A549 (cell line): ENCODE measurements around the gene MGME1. TPM values are rescaled to one million over a fixed set of nuclear protein-coding genes. Genes with fewer than 3 reads are reported as not detected.

Experiments used
- ATAC-seq, 2 experiments: fragments of 200-7000 bp in 1 of 2; fragments of >200 bp in 1 of 2; cut with Nextera tagmentation in 1 of 2; cut with Tn5 transposase in 1 of 2; 3 replicates each; pipeline versions ENCODE4 v1.8.0 to v1.9.1; 2018 to 2020; ENCODE audit warnings: mild to moderate bottlenecking in 1 of 2, moderate library complexity in 1 of 2
- CTCF ChIA-PET: fragments of 300-600 bp; sonication (Branson Sonifier 250); formaldehyde crosslinking; extraction: SDS; loops from one replicate; lab custom pipeline; 2021; ENCODE audit warnings: antibody characterized with exemption, inconsistent platforms; lab: Yijun Ruan, JAX
- POLR2A ChIA-PET: fragments of 350-600 bp; formaldehyde crosslinking; extraction: SDS; loops from one replicate; lab custom pipeline; 2021; ENCODE audit warnings: antibody characterized with exemption, inconsistent platforms; lab: Yijun Ruan, JAX
- DNase-seq, 2 experiments: peaks; one replicate each; pipeline versions ENCODE4 v3.0.0 to v3.0.0-alpha.2; 2011 to 2016; ENCODE audit warnings: low read depth in 1 of 2, low spot score in 1 of 2
- FAIRE-seq: peaks from 2 replicates; lab custom pipeline; 2011; peaks lifted over from hg19 to GRCh38; lab: Jason Lieb, UNC
- H3K27ac ChIP-seq, 2 experiments: fragments of >200 bp; sonication (Bioruptor Twin); formaldehyde crosslinking; 3 replicates each; pipeline ENCODE4 v1.5.1; 2016 to 2017
- H3K4me1 ChIP-seq: fragments of >200 bp; sonication (Bioruptor Twin); formaldehyde crosslinking; 3 replicates; pipeline ENCODE4 v1.6.1; 2016
- H3K4me2 ChIP-seq: fragments of >200 bp; sonication (Bioruptor Twin); formaldehyde crosslinking; 3 replicates; pipeline ENCODE4 v1.6.1; 2016
- H3K4me3 ChIP-seq: fragments of >200 bp; sonication (Bioruptor Twin); formaldehyde crosslinking; 3 replicates; pipeline ENCODE4 v1.5.1; 2016
- H3K9me3 ChIP-seq: fragments of >200 bp; sonication (Bioruptor Twin); formaldehyde crosslinking; 3 replicates; pipeline ENCODE4 v1.6.1; 2016
- ATOH8 ChIP-seq: fragments of 250-450 bp; sonication (Bioruptor Pico); IDR thresholded peaks from 2 replicates; pipeline ENCODE4 v1.5.0; 2020; ENCODE audit warnings: low read depth, mild to moderate bottlenecking, moderate library complexity
- BHLHE40 ChIP-seq: IDR thresholded peaks from 2 replicates; pipeline ENCODE4 v1.6.1; 2012; ENCODE audit warnings: low read depth, low read length, inconsistent platforms
- CBX8 ChIP-seq: fragments of 200-600 bp; sonication (generic); IDR thresholded peaks from 2 replicates; pipeline ENCODE4 v1.6.1; 2016
- CTCF ChIP-seq: fragments of >200 bp; sonication (Bioruptor Twin); formaldehyde crosslinking; IDR thresholded peaks from 3 replicates; pipeline ENCODE4 v1.5.1; 2016
- EHF ChIP-seq: fragments of 250-450 bp; sonication (Bioruptor Pico); IDR thresholded peaks from 2 replicates; pipeline ENCODE4 v1.5.0; 2020; ENCODE audit warnings: mild to moderate bottlenecking
- EHMT2 ChIP-seq: fragments of 200-600 bp; sonication (generic); IDR thresholded peaks from 2 replicates; pipeline ENCODE4 v1.6.1; 2016; ENCODE audit warnings: antibody characterized with exemption, low read depth, mild to moderate bottlenecking, moderate library complexity
- ELK1 ChIP-seq: fragments of 150-350 bp; IDR thresholded peaks from 2 replicates; pipeline ENCODE4 v1.6.1; 2014; ENCODE audit warnings: low read depth, mild to moderate bottlenecking, low read length
- EP300 ChIP-seq, 2 experiments: fragments of >200 bp; sonication (Bioruptor Twin); formaldehyde crosslinking; IDR thresholded peaks; 2 replicates in 1 of 2; 3 replicates in 1 of 2; pipeline ENCODE4 v1.6.1; 2016 to 2017
- ESRRA ChIP-seq: fragments of 150-350 bp; IDR thresholded peaks from 2 replicates; pipeline ENCODE4 v1.6.1; 2014; ENCODE audit warnings: mild to moderate bottlenecking, low read length, borderline replicate concordance
- HDAC2 ChIP-seq: fragments of 200-600 bp; sonication (generic); IDR thresholded peaks from 2 replicates; pipeline ENCODE4 v1.6.1; 2016
- HEYL ChIP-seq: fragments of 250-450 bp; sonication (Bioruptor Pico); IDR thresholded peaks from 2 replicates; pipeline ENCODE4 v1.8.0; 2021; ENCODE audit warnings: mild to moderate bottlenecking, moderate library complexity
- HOXB5 ChIP-seq: fragments of 250-450 bp; sonication (Bioruptor Pico); IDR thresholded peaks from 2 replicates; pipeline ENCODE4 v1.5.0; 2020; ENCODE audit warnings: mild to moderate bottlenecking, moderate library complexity
- JUN ChIP-seq, 2 experiments: fragments of >200 bp; sonication (Bioruptor Twin); formaldehyde crosslinking; IDR thresholded peaks; 2 replicates in 1 of 2; 3 replicates in 1 of 2; pipeline ENCODE4 v1.6.1; 2016 to 2017
- MAFK ChIP-seq: fragments of 450-650 bp; IDR thresholded peaks from 2 replicates; pipeline ENCODE4 v1.6.1; 2014; ENCODE audit not compliant: partially characterized antibody
- MAX ChIP-seq: IDR thresholded peaks from 2 replicates; pipeline ENCODE4 v1.6.1; 2012
- MAZ ChIP-seq: fragments of 150-350 bp; IDR thresholded peaks from 2 replicates; pipeline ENCODE4 v1.6.1; 2014; ENCODE audit warnings: antibody characterized with exemption, low read depth, low read length, borderline replicate concordance
- NR3C1 ChIP-seq: fragments of >200 bp; sonication (Bioruptor Twin); formaldehyde crosslinking; IDR thresholded peaks from 3 replicates; pipeline ENCODE4 v1.6.1; 2017
- PBX3 ChIP-seq: IDR thresholded peaks from 2 replicates; pipeline ENCODE4 v1.6.1; 2012
- RCOR1 ChIP-seq: fragments of 150-350 bp; IDR thresholded peaks from 2 replicates; pipeline ENCODE4 v1.6.1; 2014; ENCODE audit warnings: antibody characterized with exemption, low read length, low read depth
- REST ChIP-seq: fragments of 200-600 bp; sonication (generic); IDR thresholded peaks from 2 replicates; pipeline ENCODE4 v1.6.1; 2016; ENCODE audit warnings: antibody characterized with exemption, mild to moderate bottlenecking, moderate library complexity
- RFX5 ChIP-seq: fragments of 450-650 bp; IDR thresholded peaks from 2 replicates; pipeline ENCODE4 v1.7.1; 2014; ENCODE audit warnings: antibody characterized with exemption, mild to moderate bottlenecking, moderate library complexity
- ZC3H11A ChIP-seq: fragments of 450-650 bp; IDR thresholded peaks from 2 replicates; pipeline ENCODE4 v1.6.1; 2014; ENCODE audit warnings: antibody characterized with exemption, mild to moderate bottlenecking
- ZFP36 ChIP-seq: fragments of 450-650 bp; IDR thresholded peaks from 2 replicates; pipeline ENCODE4 v1.6.1; 2014; ENCODE audit warnings: borderline replicate concordance; ENCODE audit not compliant: partially characterized antibody
- WGBS: methylation state at CpG from one replicate; pipeline ENCODE4 v1.1.6; 2017; ENCODE audit errors: missing lambda C conversion rate; 5-methylcytosine and 5-hydroxymethylcytosine counted together
- polyA plus RNA-seq, 4 experiments: library from polyadenylated mRNA; depleted of rRNA in 3 of 4; stranded (reverse); fragments of >200 nt; fragmentation: RNase III in 1 of 4; extraction: RNeasy Plus Mini Kit Qiagen cat#74134 plus additional on column Dnase treatment in 1 of 4; gene quantifications; 2 replicates in 3 of 4; 3 replicates in 1 of 4; pipeline ENCODE4 v1.2.3, GENCODE V29; 2011 to 2017

Gene MGME1
- polyA plus RNA-seq, 2 of the 4 experiments (the other 2 are of a cell fraction), result 46.6 to 47.9 TPM

- TF ChIP-seq HDAC2 (no peak), MAFK (no peak), EHF (CRISPR knock-in tag) (no peak), CTCF (no peak), ESRRA (no peak), JUN (IDR thresholded peaks at IDR 0.05) (0 out of 5 replicates have a peak, but pooled peaks of 1 of the 2 experiments have one; percentile 0)
- CTCF ChIA-PET, result interaction anchor here (1.3 to 5.1 kb wide), 3 partner anchors 28 to 286 kb away, joined by 3 to 58 read pairs (median 5); partner anchors contain the start of genes MGME1, RRBP1 and SNX5
- ATAC-seq, result no peak
- DNase-seq, result no peak
- H3K4me2 ChIP-seq, result no peak overlapping the region
- FAIRE-seq, result no peak
- no peaks in the 10 kb centered on the region for H3K9me3 ChIP-seq
- H3K4me1 ChIP-seq, result no peaks in the 10 kb centered on the region; the same call in 2 of the 3 replicates
- POLR2A ChIA-PET, result interaction anchor here (0.6 kb wide), 1 partner anchor 840 kb away, joined by 4 read pairs; no protein-coding TSS in a partner anchor
- H3K27ac ChIP-seq, result no peak overlapping the region
- 91% methylated on average over 10 of the region's 10 CpGs for WGBS
- H3K4me3 ChIP-seq, result no peak overlapping the region
Measured at GRCh38 chr20:17941087-17941825, 27.6 kb upstream of the MGME1 start.

- POLR2A ChIA-PET, result no interaction called here
- ATAC-seq, result no peak
- no peak for FAIRE-seq
- TF ChIP-seq ELK1 (no peak), CBX8 (no peak), RFX5 (no peak), NR3C1 (no peak), ATOH8 (CRISPR knock-in tag) (no peak), HOXB5 (CRISPR knock-in tag) (no peak), REST (no peak), EHMT2 (no peak), MAZ (no peak), EP300 (IDR thresholded peaks at IDR 0.05) (no peak), HEYL (CRISPR knock-in tag) (no peak), PBX3 (no peak), ZFP36 (no peak), HDAC2 (no peak), ZC3H11A (no peak), RCOR1 (no peak), BHLHE40 (no peak), MAX (no peak)
- TF ChIP-seq, all 56 proteins: peak for 0
- H3K9me3 ChIP-seq, result no peaks in the 10 kb centered on the region
- WGBS, result 94% methylated on average over 3 of the region's 3 CpGs
- CTCF ChIA-PET, result interaction anchor here (1.3 kb wide), 1 partner anchor 286 kb away, joined by 3 read pairs; no protein-coding TSS in a partner anchor
- no peak for DNase-seq
- no peak overlapping the region for H3K4me3 ChIP-seq
- no peaks in the 10 kb centered on the region; the same call in 2 of the 3 replicates for H3K4me1 ChIP-seq
- no peak overlapping the region for H3K27ac ChIP-seq
- H3K4me2 ChIP-seq, result no peak overlapping the region
Measured at GRCh38 chr20:17941826-17942196, 27.0 kb upstream of the MGME1 start.
